Measurements from ENCODE around the gene RBM27. TPM values are rescaled to one million over a fixed set of nuclear protein-coding genes. Genes with fewer than 3 reads are reported as not detected.

The RBM27 gene
- total RNA-seq, 2 donors from 2014 or later = 12.5 to 13.7 TPM

Other genes with a start within 250 kb of the RBM27 start
- under 1 TPM in 1 of 2 donors, not detected in 1; 0.62 TPM for gene PLAC8L1, start 98.0 kb upstream of the RBM27 start, total RNA-seq
- gene LARS1, start 21.0 kb upstream of the RBM27 start, total RNA-seq = 100 to 1,000 TPM in 1 of 2 donors, 10 to 100 TPM in 1; 76.4 to 106 TPM
- gene POU4F3, start 135.2 kb downstream of the RBM27 start, total RNA-seq = under 1 TPM in 1 of 2 donors, not detected in 1; 0.16 TPM
- gene TCERG1, start 243.7 kb downstream of the RBM27 start, total RNA-seq = 10 to 100 TPM; 16.7 to 33.5 TPM